HepG2 (cell line): ENCODE measurements around the gene CYBC1.
"Not testable (repeated sequence)": the region's sequence is repeated elsewhere in the genome, so short reads cannot be mapped to it uniquely, and the experiment has no call there.

Experiments
- ETV5 ChIP-seq: IDR thresholded peaks from 2 replicates; pipeline ENCODE4 v1.6.1; 2018; ENCODE audit warnings: missing biosample characterization, missing genetic modification reagents, inconsistent platforms, borderline replicate concordance
- EZH2 ChIP-seq: conservative IDR thresholded peaks from 2 replicates; pipeline ENCODE4 v1.6.1; 2012; ENCODE audit warnings: mild to moderate bottlenecking, low read depth, low read length, moderate library complexity
- YY1 ChIP-seq: IDR thresholded peaks from 2 replicates; pipeline ENCODE4 v1.6.1; 2011; ENCODE audit warnings: low read length, low read depth, moderate library complexity, mild to moderate bottlenecking; ENCODE audit not compliant: insufficient read depth, insufficient replicate concordance
- ZNF317 ChIP-seq: sonication (generic); formaldehyde crosslinking; IDR thresholded peaks from 2 replicates; pipeline ENCODE4 v1.5.0; 2020; ENCODE audit warnings: mild to moderate bottlenecking, missing genetic modification reagents
- ZNF569 ChIP-seq: sonication (generic); formaldehyde crosslinking; IDR thresholded peaks from 2 replicates; pipeline ENCODE4 v1.5.0; 2020; ENCODE audit warnings: mild to moderate bottlenecking, missing genetic modification reagents, moderate library complexity, borderline replicate concordance
- ZSCAN29 ChIP-seq: sonication (generic); formaldehyde crosslinking; conservative IDR thresholded peaks from 2 replicates; pipeline ENCODE4 v1.4.0; 2020; ENCODE audit warnings: mild to moderate bottlenecking, missing genetic modification reagents
- TF ChIP-seq, protein P1 (sequence below): sonication (generic); formaldehyde crosslinking; IDR thresholded peaks from 2 replicates; pipeline ENCODE4 v1.5.0; 2020; ENCODE audit warnings: mild to moderate bottlenecking, missing genetic modification reagents, moderate library complexity
- TF ChIP-seq, protein P2 (sequence below): sonication (generic); formaldehyde crosslinking; IDR thresholded peaks from 2 replicates; pipeline ENCODE4 v1.8.0; 2022; ENCODE audit warnings: mild to moderate bottlenecking, missing genetic modification reagents, moderate library complexity

DNA sequence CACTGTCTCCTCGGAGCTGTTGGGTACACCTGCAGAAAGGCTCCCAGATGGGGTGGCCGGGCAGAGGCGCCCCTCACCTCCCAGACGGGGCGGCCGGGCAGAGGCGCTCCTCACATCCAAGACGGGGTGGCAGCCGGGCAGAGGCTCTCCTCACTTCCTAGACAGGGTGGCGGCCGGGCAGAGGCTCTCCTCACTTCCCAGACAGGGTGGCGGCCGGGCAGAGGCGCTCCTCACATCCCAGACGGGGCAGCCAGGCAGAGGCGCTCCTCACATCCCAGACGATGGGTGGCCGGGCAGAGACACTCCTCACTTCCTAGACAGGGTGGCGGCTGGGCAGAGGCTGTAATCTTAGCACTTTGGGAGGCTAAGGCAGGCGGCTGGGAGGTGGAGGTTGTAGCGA lies 3.2 kb upstream of the CYBC1 start:
- TF ChIP-seq EZH2; YY1; ZNF317 (CRISPR knock-in tag); ZNF569; ZSCAN29; ETV5 (CRISPR knock-in tag): not testable (repeated sequence)
- TF ChIP-seq, protein P1, sequence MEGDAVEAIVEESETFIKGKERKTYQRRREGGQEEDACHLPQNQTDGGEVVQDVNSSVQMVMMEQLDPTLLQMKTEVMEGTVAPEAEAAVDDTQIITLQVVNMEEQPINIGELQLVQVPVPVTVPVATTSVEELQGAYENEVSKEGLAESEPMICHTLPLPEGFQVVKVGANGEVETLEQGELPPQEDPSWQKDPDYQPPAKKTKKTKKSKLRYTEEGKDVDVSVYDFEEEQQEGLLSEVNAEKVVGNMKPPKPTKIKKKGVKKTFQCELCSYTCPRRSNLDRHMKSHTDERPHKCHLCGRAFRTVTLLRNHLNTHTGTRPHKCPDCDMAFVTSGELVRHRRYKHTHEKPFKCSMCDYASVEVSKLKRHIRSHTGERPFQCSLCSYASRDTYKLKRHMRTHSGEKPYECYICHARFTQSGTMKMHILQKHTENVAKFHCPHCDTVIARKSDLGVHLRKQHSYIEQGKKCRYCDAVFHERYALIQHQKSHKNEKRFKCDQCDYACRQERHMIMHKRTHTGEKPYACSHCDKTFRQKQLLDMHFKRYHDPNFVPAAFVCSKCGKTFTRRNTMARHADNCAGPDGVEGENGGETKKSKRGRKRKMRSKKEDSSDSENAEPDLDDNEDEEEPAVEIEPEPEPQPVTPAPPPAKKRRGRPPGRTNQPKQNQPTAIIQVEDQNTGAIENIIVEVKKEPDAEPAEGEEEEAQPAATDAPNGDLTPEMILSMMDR (CRISPR knock-in tag): not testable (repeated sequence)
- TF ChIP-seq, protein P2, sequence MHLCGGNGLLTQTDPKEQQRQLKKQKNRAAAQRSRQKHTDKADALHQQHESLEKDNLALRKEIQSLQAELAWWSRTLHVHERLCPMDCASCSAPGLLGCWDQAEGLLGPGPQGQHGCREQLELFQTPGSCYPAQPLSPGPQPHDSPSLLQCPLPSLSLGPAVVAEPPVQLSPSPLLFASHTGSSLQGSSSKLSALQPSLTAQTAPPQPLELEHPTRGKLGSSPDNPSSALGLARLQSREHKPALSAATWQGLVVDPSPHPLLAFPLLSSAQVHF (CRISPR knock-in tag): not testable (repeated sequence)
